SJCRH30 (cell line): ENCODE results near the gene ODF2L. TPM values are rescaled to one million over a fixed set of nuclear protein-coding genes. Genes with fewer than 3 reads are reported as not detected.

Experiments used
- DNase-seq, 2 experiments: peaks; one replicate each; pipeline ENCODE4 v3.0.0-alpha.2; 2015 to 2020
- H3K27ac ChIP-seq: fragments of 250-450 bp; sonication (Bioruptor Pico); 2 replicates; pipeline ENCODE4 v1.5.1; 2020; ENCODE audit warnings: mild to moderate bottlenecking, moderate library complexity
- H3K27me3 ChIP-seq: fragments of 250-450 bp; sonication (Bioruptor Pico); 2 replicates; pipeline ENCODE4 v1.5.1; 2020; ENCODE audit warnings: mild to moderate bottlenecking, moderate library complexity
- H3K36me3 ChIP-seq: fragments of 250-450 bp; sonication (Bioruptor Pico); 2 replicates; pipeline ENCODE4 v1.5.1; 2020; ENCODE audit warnings: mild to moderate bottlenecking, moderate library complexity
- H3K4me1 ChIP-seq: fragments of 250-450 bp; sonication (Bioruptor Pico); 2 replicates; pipeline ENCODE4 v1.5.1; 2020; ENCODE audit warnings: mild to moderate bottlenecking, moderate library complexity
- H3K4me3 ChIP-seq: fragments of 250-450 bp; sonication (Bioruptor Pico); 2 replicates; pipeline ENCODE4 v1.5.1; 2020; ENCODE audit warnings: mild to moderate bottlenecking, moderate library complexity
- H3K9me3 ChIP-seq: fragments of 250-450 bp; sonication (Bioruptor Pico); replicated peaks from 2 replicates; pipeline ENCODE4 v1.5.1; 2020; ENCODE audit warnings: mild to moderate bottlenecking, moderate library complexity
- total RNA-seq: library from RNA; depleted of rRNA; stranded (reverse); fragments of >200 nt; shearing (Covaris generic); gene quantifications from 2 replicates; pipeline ENCODE4 v1.2.3, GENCODE V29; 2014

The ODF2L gene
- total RNA-seq, 1 experiment from 2014 or later = 25.3 TPM

DNA sequence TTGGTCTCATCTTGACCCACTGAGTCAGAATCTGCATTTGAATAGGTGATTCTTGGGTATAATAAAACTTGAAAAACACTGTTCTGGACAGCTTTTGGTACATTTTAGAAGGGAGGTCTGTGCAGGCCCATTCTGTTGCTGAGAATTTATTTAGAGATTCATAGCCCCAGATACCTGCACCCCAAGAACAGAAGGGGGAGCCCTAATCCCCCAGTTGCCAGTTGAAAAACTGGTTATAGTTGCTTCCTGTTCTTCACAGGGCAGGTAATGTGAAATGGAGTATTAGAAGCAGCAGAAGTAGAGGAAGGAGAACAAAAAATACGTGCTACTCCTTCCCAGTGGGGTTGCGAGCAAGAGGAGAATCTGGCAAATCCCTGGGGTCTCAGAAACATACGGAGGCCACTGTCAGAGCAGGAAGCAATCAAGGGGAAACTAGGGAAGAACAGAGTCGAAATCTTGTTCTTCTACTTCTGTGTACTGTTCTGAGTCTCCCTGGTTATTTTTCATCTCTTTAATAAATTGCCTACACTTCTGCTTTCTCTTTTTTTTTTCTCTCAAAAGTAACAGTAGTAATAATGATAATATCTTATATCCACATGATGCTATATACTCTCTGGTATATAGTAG, 23.3 kb upstream of the ODF2L start:
- peak; percentile 19 to 50 for DNase-seq
- no peaks in the 10 kb centered on the region for H3K36me3 ChIP-seq
- no peak overlapping the region for H3K27ac ChIP-seq
- no peaks in the 10 kb centered on the region for H3K4me1 ChIP-seq
- no peaks in the 10 kb centered on the region for H3K9me3 ChIP-seq
- no peaks in the 10 kb centered on the region for H3K27me3 ChIP-seq
- H3K4me3 ChIP-seq = no peak overlapping the region

GRCh38 chr1:86416343-86416742, 20.2 kb upstream of the ODF2L start:
- H3K4me3 ChIP-seq = no peak overlapping the region
- H3K9me3 ChIP-seq = no peaks in the 10 kb centered on the region
- no peak overlapping the region for H3K27ac ChIP-seq
- no peak for DNase-seq
- no peaks in the 10 kb centered on the region for H3K4me1 ChIP-seq
- H3K27me3 ChIP-seq = no peaks in the 10 kb centered on the region
- no peaks in the 10 kb centered on the region for H3K36me3 ChIP-seq

GRCh38 chr1:86410879-86411278, 14.8 kb upstream of the ODF2L start:
- Histone ChIP-seq H3K36me3 (no peaks in the 10 kb centered on the region), H3K27me3 (no peaks in the 10 kb centered on the region; the same call in 1 of the 2 replicates), H3K4me3 (no peak overlapping the region), H3K9me3 (no peaks in the 10 kb centered on the region), H3K4me1 (0 out of 2 replicates have a peak, but pooled peaks cover 4% of the 10 kb centered on the region), H3K27ac (no peak overlapping the region)
- DNase-seq = no peak

DNA sequence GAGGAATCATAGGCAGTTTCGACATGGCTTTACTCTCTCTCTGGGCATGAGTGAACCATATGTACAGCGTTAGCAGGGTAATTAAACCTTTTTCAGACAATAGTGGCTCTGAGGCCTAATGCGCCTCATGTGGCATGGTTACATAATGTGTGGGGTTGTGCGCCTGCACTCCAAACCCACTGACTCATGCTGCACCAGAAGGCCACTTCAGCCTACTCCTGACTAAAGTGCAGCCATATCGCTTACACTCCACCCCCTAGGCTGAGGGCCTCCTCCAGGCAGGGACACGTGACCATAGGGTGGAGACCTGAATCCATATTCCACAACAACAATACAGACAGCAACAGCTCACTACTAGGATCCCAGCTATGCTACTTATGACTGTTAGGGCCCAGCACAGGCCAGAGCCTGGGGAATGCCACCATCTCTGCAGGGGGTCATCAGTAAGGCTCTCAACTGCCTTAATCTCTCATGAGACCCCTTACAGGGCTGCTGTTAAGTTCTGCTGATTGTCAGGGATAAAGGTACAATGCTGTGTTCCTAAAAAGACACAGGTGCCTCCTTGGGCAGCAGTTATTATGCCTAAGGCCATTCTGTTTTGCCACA, 13.4 kb upstream of the ODF2L start:
- Histone ChIP-seq H3K36me3 (no peaks in the 10 kb centered on the region), H3K4me1 (0 out of 2 replicates have a peak, but pooled peaks cover 4% of the 10 kb centered on the region), H3K4me3 (no peak overlapping the region), H3K9me3 (no peaks in the 10 kb centered on the region), H3K27ac (no peak overlapping the region), H3K27me3 (no peaks in the 10 kb centered on the region; the same call in 1 of the 2 replicates)
- peak; percentile 53 to 60 for DNase-seq

DNA sequence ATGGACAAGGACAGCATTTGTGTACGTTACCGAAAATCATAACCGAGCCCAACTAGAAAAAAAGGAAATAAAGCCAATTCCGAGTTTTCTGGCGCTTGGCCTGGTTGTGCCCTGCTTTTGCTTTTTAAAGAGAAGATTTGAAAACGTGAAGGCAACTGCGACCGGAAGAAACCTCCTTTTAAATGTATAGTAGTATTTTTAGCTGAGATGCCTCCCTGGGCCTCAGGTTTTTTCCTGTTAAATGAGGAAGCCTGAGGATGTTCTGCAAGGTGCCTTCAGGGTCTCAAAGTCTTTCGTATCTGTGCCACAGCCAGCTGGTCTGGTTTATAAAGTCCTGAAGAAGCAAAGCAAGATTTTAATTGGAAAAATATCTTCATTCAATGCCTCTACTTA, 371 bp upstream of the ODF2L start:
- Histone ChIP-seq H3K36me3 (no peaks in the 10 kb centered on the region), H3K27me3 (no peaks in the 10 kb centered on the region), H3K9me3 (no peaks in the 10 kb centered on the region), H3K4me1 (peaks cover 6% of the 10 kb centered on the region; the same call in 1 of the 2 replicates), H3K4me3 (peak overlapping the region; percentile 76), H3K27ac (peak overlapping the region; percentile 56)
- no peak for DNase-seq

GRCh38 chr1:86394416-86394815, 1.7 kb downstream of the ODF2L start:
- no peak for DNase-seq
- Histone ChIP-seq H3K27me3 (no peaks in the 10 kb centered on the region), H3K4me3 (no peak overlapping the region), H3K36me3 (no peaks in the 10 kb centered on the region), H3K9me3 (no peaks in the 10 kb centered on the region), H3K4me1 (peaks cover 6% of the 10 kb centered on the region; the same call in 1 of the 2 replicates), H3K27ac (no peak overlapping the region)

DNA sequence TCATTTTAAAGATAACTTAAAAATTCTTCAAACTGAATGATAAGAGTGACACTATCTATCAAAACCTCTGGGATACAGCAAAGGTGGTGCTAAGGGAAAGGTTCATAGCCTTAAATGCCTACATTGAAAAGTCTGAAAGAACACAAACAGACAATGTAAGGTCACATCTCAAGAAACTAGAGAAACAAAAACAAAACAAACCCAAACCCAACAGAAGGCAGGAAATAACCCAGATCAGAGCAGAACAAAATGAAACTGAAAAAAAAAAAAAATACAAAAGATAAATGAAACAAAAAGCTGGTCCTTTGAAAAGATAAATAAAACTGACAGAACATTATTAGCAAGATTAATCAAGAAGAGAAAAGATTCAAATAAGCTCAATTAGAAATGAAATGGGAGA, 6.8 kb downstream of the ODF2L start:
- Histone ChIP-seq H3K36me3 (no peaks in the 10 kb centered on the region), H3K27me3 (no peaks in the 10 kb centered on the region)

DNA sequence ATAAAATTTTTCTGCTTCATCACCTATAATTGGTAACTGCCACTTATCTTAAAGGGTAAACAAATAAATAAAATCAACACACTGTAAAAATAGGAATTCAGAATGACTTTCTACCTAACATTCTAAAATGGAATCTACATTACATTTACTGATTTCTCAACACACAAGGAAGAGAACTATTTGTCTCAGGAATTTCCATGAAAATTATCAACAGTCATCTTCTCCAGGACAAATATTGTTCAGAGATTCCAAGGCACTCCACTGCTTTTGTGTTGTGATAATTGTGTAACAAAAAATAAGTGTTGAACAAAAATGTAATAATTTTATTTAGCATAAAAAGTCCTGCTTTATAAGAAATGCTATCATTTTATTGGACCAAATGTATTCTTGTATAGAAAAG, 7.3 kb downstream of the ODF2L start:
- Histone ChIP-seq H3K36me3 (no peaks in the 10 kb centered on the region), H3K4me1 (peaks cover under 1% of the 10 kb centered on the region; the same call in 1 of the 2 replicates), H3K27ac (no peak overlapping the region), H3K9me3 (no peaks in the 10 kb centered on the region), H3K4me3 (no peak overlapping the region), H3K27me3 (no peaks in the 10 kb centered on the region)
- DNase-seq = no peak

More for the DNA sequence above, 6.8 kb downstream of the ODF2L start:
- Histone ChIP-seq H3K4me3 (no peak overlapping the region), H3K9me3 (no peaks in the 10 kb centered on the region), H3K4me1 (peaks cover 3% of the 10 kb centered on the region; the same call in 1 of the 2 replicates), H3K27ac (no peak overlapping the region)
- no peak for DNase-seq

DNA sequence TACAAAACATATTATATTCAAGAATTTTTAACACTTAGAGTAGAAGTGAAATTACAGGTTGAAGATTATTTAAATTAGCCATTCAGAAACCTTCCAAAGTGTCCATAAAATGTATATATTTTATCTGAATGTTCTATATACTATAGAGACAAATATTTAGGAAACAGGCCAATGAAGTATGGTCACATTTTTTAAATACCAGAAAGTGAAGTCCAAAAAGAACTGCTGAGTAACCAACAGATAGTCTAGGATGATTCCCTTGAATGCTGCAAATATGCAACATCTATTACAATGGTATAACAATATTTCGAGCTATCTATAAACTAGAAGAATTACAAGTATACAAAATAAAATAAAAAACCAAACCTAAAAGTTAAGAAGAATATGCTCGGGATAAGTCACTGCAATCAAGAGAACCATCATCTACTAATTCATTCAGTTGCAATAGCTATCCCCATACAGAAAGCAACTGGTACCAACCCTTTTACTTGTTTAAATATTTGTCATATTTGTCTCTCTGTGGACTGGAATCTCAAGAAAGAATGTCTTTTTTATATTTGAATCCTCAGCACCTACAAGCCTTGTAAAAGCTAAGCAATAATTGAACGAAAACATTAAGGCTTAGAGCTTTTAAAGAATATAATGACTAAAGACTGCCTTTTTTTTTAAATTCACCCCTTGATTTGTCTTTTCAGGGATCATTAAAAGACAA, 8.1 kb downstream of the ODF2L start:
- DNase-seq = no peak
- H3K36me3 ChIP-seq = no peaks in the 10 kb centered on the region
- no peaks in the 10 kb centered on the region for H3K4me1 ChIP-seq
- no peak overlapping the region for H3K27ac ChIP-seq
- H3K4me3 ChIP-seq = no peak overlapping the region
- H3K9me3 ChIP-seq = no peaks in the 10 kb centered on the region
- no peaks in the 10 kb centered on the region for H3K27me3 ChIP-seq

- H3K4me1 ChIP-seq = no peaks in the 10 kb centered on the region
- H3K4me3 ChIP-seq = no peak overlapping the region
These were observed 13.2 kb downstream of the ODF2L start for GRCh38 chr1:86382878-86383277.

DNA sequence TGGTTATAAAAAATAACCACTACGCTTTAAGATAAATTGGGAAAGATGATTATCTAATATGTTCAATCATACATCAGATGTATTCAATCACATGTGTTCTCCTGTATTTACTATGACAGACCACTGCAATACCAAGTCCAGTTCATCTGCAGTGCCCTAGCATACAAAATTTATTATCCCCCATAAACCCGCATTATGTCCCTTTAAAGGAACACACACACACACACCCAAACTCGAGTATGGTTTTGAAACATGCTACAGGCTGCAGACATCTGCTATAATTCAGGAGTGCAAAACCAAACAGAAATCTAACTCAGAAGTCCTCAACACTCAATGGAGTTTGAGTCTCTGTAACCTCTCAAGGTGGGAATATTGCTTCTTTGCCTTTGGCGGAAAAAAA, 14.9 kb downstream of the ODF2L start:
- H3K36me3 ChIP-seq = no peaks in the 10 kb centered on the region
- H3K4me3 ChIP-seq = no peak overlapping the region
- no peak overlapping the region for H3K27ac ChIP-seq
- H3K9me3 ChIP-seq = no peaks in the 10 kb centered on the region
- no peak for DNase-seq
- no peaks in the 10 kb centered on the region for H3K4me1 ChIP-seq
- H3K27me3 ChIP-seq = no peaks in the 10 kb centered on the region

More at GRCh38 chr1:86382878-86383277, 13.2 kb downstream of the ODF2L start:
- Histone ChIP-seq H3K27me3 (no peaks in the 10 kb centered on the region), H3K36me3 (no peaks in the 10 kb centered on the region), H3K27ac (no peak overlapping the region), H3K9me3 (no peaks in the 10 kb centered on the region)
- no peak for DNase-seq

DNA sequence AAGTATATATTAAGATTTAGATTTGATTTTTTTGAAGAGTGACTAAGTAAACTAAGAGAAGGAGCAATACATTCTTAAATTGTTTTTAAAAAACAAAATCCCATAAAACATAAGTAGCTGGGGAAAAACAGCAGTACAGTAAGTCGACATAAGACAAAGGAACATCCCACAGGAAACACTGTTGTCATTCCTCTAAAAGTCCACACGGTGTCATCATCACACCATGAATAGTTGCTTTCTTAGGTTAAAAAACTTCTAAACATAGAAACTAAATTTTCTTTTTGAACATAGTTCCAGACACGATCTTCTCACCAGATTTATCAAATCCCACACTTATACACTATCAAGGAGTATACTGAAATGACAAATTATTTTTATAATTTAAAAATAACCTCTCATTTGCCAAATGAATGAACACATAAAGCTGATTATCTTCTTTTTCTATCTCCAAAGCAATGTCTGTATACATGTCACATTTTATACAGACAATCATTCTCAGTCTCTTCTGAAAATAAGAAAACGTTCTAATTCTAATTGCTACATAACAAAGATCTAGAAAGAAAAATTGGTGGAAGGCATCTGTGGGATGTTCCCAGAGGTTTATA, 15.8 kb downstream of the ODF2L start:
- no peaks in the 10 kb centered on the region for H3K27me3 ChIP-seq
- H3K27ac ChIP-seq = no peak overlapping the region
- no peaks in the 10 kb centered on the region for H3K9me3 ChIP-seq
- H3K36me3 ChIP-seq = 0 out of 2 replicates have a peak, but pooled peaks cover 2% of the 10 kb centered on the region
- DNase-seq = peak in 1 of 2 experiments; percentile 76
- no peak overlapping the region for H3K4me3 ChIP-seq
- no peaks in the 10 kb centered on the region for H3K4me1 ChIP-seq

- DNase-seq = no peak
- Histone ChIP-seq H3K4me1 (no peaks in the 10 kb centered on the region), H3K4me3 (no peak overlapping the region), H3K9me3 (no peaks in the 10 kb centered on the region), H3K27ac (no peak overlapping the region), H3K36me3 (peaks cover 3% of the 10 kb centered on the region; the same call in 1 of the 2 replicates), H3K27me3 (no peaks in the 10 kb centered on the region)
These were observed 17.3 kb downstream of the ODF2L start for GRCh38 chr1:86378813-86379212.

DNA sequence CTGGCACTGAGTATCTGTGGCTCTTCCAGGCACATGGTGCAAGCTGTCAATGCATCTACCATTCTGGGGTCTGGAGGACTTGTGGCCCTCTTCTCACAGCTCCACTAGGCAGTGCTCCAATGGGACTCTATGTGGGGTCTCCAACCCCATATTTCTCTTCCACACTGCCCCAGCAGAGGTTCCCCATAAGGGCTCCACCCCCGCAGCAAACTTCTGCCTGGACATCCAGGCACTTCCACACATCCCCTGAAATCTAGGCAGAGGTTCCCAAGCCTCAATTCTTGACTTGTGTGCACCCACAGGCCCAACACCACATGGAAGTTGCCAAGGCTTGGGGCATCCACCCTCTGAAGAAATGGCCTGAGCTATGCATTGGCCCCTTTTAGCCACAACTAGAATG, 18.8 kb downstream of the ODF2L start:
- Histone ChIP-seq H3K9me3 (no peaks in the 10 kb centered on the region), H3K27me3 (no peaks in the 10 kb centered on the region), H3K4me1 (no peaks in the 10 kb centered on the region), H3K27ac (no peak overlapping the region), H3K4me3 (no peak overlapping the region), H3K36me3 (peaks cover 4% of the 10 kb centered on the region; the same call in 1 of the 2 replicates)
- DNase-seq = peak in 1 of 2 experiments; percentile 5

DNA sequence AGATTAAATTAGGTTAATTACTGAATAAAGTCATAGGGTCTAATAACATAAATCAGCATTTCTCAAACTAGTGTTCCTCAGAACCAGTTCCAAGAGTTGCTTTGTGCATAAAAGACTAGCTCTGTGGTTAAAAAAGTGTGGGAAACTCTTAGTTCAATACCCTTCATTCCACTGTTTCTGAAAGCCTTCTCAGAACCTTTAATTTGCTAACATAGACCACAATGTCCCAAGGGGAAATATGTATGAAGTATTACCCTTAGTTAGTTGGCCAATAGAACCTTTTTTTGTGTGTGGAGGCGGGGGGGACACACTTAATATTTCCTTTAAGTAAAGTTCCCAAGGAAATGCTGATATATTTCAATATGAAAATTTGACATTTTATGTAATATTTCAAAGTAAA, 20.4 kb downstream of the ODF2L start:
- no peaks in the 10 kb centered on the region for H3K4me1 ChIP-seq
- H3K27ac ChIP-seq = no peak overlapping the region
- H3K36me3 ChIP-seq = peaks cover 4% of the 10 kb centered on the region; the same call in 1 of the 2 replicates
- H3K4me3 ChIP-seq = no peak overlapping the region
- H3K27me3 ChIP-seq = no peaks in the 10 kb centered on the region
- DNase-seq = no peak
- no peaks in the 10 kb centered on the region for H3K9me3 ChIP-seq
